ENCODE results near the gene PXYLP1. TPM values are rescaled to one million over a fixed set of nuclear protein-coding genes. Genes with fewer than 3 reads are reported as not detected.

PXYLP1 gene
- total RNA-seq, 2 donors from 2014 or later = 12.0 to 15.3 TPM

GRCh38 chr3:141343865-141344271 lies 112.2 kb downstream of the PXYLP1 start:
- 86% methylated on average over 3 of the region's 3 CpGs for WGBS
- intact Hi-C loops (cut with DNase I) = no loop called here
- no peak for DNase-seq (ENCODE audit: low spot score)
- H3K36me3 ChIP-seq = no peaks in the 10 kb centered on the region
- H3K4me3 ChIP-seq = no peak overlapping the region
- no peaks in the 10 kb centered on the region for H3K4me1 ChIP-seq (replicated peaks)
- no peaks in the 10 kb centered on the region for H3K9me3 ChIP-seq
- TF ChIP-seq POLR2A (IDR thresholded peaks at IDR 0.05) (no peak), POLR2AphosphoS5 (IDR thresholded peaks at IDR 0.05) (no peak)
- TF ChIP-seq, protein P1, sequence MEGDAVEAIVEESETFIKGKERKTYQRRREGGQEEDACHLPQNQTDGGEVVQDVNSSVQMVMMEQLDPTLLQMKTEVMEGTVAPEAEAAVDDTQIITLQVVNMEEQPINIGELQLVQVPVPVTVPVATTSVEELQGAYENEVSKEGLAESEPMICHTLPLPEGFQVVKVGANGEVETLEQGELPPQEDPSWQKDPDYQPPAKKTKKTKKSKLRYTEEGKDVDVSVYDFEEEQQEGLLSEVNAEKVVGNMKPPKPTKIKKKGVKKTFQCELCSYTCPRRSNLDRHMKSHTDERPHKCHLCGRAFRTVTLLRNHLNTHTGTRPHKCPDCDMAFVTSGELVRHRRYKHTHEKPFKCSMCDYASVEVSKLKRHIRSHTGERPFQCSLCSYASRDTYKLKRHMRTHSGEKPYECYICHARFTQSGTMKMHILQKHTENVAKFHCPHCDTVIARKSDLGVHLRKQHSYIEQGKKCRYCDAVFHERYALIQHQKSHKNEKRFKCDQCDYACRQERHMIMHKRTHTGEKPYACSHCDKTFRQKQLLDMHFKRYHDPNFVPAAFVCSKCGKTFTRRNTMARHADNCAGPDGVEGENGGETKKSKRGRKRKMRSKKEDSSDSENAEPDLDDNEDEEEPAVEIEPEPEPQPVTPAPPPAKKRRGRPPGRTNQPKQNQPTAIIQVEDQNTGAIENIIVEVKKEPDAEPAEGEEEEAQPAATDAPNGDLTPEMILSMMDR (IDR thresholded peaks at IDR 0.05) = no peak
- no peak overlapping the region for H3K27ac ChIP-seq
- no peaks in the 10 kb centered on the region for H3K27me3 ChIP-seq (replicated peaks; ENCODE audit: insufficient read depth)

Other genes with a start within 250 kb of the PXYLP1 start
- 1 to 10 TPM in 1 of 2 donors, not detected in 1; 1.0 TPM for gene SPSB4, start 180.5 kb upstream of the PXYLP1 start, total RNA-seq
- gene ZBTB38, start 136.7 kb downstream of the PXYLP1 start, total RNA-seq = 100 to 1,000 TPM; 151 to 169 TPM

Measured in prostate gland (tissue), 2 donors.